ENCODE data around the gene PRKG1.

DNA sequence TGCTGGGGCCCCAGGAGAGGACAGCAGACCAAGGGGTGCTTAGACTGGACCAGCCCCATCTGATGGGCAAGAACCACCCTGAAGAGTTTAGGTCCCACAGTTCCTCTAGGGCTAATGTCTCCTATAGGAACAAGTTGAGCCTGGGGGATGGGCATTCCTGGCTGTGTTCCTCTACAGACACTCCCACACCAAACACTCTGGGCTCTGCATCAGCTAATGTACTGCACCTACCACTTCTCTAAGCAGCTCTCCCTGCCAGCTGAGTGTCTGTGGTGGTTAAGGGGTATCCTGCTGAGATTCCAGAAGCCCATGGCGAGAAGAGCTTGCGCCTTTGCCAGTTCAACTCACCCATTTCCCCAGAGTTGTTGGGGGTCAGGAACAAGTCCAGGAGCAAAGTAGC lies 909.2 kb downstream of the PRKG1 start:
- TF ChIP-seq TAF1 (IDR thresholded peaks at IDR 0.05; ENCODE audit: low read depth) = no peak
- TF ChIP-seq CEBPB (IDR thresholded peaks at IDR 0.05) = no peak
- TF ChIP-seq, protein P1, sequence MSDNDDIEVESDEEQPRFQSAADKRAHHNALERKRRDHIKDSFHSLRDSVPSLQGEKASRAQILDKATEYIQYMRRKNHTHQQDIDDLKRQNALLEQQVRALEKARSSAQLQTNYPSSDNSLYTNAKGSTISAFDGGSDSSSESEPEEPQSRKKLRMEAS (IDR thresholded peaks at IDR 0.05) = no peak
- no peak for TF ChIP-seq EP300 (IDR thresholded peaks at IDR 0.05; ENCODE audit: borderline replicate concordance)
- TF ChIP-seq, protein P2, sequence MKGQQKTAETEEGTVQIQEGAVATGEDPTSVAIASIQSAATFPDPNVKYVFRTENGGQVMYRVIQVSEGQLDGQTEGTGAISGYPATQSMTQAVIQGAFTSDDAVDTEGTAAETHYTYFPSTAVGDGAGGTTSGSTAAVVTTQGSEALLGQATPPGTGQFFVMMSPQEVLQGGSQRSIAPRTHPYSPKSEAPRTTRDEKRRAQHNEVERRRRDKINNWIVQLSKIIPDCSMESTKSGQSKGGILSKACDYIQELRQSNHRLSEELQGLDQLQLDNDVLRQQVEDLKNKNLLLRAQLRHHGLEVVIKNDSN (IDR thresholded peaks at IDR 0.05) = no peak

Data from Ishikawa (cell line).